NOMO-1 (cell line): ENCODE measurements around the gene MUL1.
"Not testable (repeated sequence)": the region's sequence is repeated elsewhere in the genome, so short reads cannot be mapped to it uniquely, and the experiment has no call there.

Source experiments
- DNase-seq, 2 experiments: peaks; one replicate each; lab custom pipeline; 2025; ENCODE audit not compliant: unreplicated experiment in 2 of 2; lab: John Stamatoyannopoulos, UW

Gene MUL1

GRCh38 chr1:20519609-20520262, 11.8 kb upstream of the MUL1 start:
- not testable (repeated sequence) for DNase-seq

DNA sequence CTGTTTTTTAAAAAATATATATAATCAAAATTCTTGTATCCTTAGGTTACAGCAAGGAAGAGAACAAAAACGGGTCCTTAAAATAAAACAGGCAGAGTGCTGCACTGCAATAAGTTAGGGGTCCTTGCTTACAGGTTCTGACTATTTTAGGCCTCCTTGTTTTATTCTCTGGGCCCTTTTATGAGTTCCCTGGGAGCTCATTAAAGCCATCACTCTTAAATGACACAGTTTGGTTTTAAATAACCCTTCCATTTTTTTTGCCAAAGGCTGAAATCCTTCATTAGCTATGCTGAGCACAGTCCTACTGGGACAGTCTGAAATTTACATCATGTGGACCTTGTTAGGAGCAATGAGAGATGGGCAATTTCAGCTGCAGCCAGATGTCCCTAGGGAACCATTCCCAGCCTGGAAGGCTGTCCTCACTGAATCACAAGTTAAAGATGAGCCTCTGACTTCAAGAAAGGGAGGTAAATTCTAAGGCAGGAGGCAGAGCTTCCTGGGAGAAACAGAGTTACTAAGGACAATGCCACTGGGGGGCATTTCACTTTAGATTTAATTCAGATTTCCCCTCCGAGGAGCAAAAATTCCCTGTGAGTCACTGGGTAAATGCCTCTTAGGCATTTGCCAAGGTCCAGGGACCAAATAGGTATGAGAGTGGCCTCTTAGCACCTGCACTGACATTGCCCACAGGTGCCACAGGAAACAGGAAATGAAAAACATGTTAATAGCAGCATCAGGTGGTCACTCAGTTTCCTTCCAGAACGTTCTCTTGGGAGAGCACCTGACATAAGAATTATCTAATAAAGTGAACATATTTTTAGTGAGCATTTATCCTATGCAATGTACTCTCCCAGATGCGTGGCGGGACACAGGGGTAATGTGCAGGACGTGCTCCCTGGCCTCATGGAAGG, 3.8 kb upstream of the MUL1 start:
- DNase-seq = no peak

DNA sequence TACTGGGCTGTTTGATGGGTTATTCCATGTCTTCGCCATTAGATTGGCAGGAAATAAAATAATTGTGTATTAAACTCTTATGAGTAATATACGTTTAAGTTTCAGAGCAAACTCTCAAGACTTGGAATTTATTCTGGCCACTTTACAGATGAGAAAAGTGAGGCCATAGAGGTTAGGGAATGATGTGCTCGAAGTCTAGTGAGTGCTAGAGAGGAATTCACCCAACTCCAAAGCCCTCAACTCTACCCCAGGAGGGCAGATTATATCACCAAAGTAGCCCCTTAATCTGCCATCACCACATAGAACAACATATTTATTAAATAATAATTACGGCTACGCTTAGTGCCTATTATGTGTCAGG, 440 bp upstream of the MUL1 start:
- no peak for DNase-seq

DNA sequence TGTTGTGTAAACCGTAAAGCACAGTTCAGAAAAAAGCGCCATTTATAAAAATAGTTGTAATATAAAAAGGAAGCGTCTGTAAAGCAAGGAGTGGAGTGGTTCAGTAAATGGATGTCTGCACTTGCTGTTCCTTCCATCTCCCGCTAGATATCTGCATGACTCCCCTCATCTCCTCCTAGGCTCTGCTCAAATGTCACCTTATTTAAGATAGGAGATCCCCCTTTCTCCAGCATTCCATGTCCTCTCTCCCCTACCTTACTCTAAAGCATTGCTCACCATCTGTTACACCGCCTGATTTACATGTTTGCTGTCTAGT, 745 bp downstream of the MUL1 start:
- DNase-seq = no peak

- no peak for DNase-seq
Measured at GRCh38 chr1:20505488-20505887, 2.5 kb downstream of the MUL1 start.

DNA sequence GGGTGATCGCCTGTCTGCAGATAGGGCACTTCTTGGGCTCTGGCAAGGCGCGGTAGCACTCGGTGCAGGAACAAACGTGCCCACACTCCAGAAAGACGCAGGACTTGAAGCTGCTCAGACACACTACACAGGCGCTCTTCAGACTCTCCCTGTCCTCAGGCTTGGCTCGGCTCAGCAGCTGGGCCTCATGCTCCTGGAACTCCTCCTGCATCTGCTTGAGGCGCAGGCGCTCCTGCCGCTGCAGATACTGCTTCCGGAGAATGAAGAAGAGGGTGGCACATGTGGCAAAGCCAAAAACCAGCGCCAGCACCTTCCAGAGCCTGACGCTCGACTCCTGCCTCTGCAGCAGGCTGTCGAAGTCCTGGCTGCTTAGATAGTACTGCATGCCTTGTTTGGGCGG, 7.2 kb downstream of the MUL1 start:
- DNase-seq = no peak

DNA sequence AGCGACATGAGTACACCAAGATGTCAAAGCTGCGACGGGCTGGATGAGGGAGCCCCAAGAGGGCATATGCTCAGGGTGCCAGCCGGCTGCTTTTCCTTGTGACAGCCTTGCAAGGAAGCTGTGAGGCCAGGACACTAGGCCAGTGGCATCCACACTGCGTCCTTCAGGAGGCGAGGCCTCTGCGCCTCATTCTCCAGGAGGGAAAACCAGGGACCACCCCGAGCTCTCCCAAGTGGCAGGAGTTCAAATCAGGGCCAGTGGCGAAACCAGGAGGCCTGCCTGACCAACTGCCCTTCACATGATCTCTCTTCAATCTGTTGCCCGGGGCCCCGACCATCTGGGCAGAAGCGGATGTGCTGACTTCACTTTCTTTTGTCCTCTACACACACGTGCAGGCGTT, 8.2 kb downstream of the MUL1 start:
- DNase-seq = no peak

- DNase-seq = no peak
Measured at GRCh38 chr1:20499105-20499504, 8.8 kb downstream of the MUL1 start.

GRCh38 chr1:20498116-20498515, 9.8 kb downstream of the MUL1 start:
- DNase-seq = no peak

GRCh38 chr1:20497506-20497905, 10.4 kb downstream of the MUL1 start:
- peak in 1 of 2 experiments; percentile 14 for DNase-seq

DNA sequence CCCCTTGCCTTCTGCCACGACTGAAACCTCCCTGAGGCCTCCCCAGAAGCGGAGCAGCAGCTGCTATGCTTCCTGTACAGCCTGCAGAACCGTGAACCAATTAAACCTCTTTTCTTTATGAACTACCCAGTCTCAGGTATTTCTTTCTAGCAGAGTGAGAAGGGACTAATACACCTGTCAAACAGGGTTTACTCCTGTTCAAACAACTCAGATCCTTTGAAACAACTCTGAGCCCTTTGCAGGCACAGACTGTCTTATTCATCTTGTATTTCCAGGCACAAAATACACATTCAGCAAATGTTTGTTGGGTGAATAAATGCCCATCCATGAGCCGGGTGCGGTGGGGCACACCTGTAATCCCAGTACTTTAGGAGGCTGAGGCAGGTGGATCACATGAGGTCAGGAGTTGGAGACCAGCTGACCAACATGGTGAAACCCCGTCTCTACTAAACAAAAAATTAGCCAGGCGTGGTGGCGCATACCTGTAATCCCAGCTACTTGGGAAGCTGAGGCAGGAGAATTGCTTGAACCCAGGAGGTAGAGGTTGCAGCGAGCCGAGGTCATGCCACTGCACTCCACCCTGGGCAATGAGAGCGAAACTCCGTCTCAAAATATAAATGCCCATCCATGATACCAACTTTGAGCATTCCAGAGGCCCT, 11.1 kb downstream of the MUL1 start:
- DNase-seq = not testable (repeated sequence)

- no peak for DNase-seq
Measured at GRCh38 chr1:20496241-20496661, 11.7 kb downstream of the MUL1 start.

DNA sequence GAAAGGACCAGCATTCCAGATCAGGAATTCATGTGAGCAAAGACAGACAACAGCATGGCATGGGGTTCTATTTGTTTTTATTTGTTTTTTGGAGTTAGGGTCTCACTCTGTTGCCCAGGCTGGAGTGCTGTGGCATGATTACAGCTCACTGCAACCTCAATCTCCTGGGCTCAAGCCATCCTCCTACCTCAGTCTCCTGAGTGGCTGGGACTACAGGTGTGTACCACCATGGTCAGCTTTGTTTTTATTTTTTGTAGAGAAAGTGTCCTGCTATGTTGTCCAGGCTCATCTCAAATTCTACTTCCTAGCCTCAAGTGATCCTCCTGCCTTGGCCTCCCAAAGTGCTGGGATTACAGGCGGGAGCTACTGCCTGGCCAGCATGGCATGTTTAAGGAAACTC, 12.3 kb downstream of the MUL1 start:
- DNase-seq = no peak

DNA sequence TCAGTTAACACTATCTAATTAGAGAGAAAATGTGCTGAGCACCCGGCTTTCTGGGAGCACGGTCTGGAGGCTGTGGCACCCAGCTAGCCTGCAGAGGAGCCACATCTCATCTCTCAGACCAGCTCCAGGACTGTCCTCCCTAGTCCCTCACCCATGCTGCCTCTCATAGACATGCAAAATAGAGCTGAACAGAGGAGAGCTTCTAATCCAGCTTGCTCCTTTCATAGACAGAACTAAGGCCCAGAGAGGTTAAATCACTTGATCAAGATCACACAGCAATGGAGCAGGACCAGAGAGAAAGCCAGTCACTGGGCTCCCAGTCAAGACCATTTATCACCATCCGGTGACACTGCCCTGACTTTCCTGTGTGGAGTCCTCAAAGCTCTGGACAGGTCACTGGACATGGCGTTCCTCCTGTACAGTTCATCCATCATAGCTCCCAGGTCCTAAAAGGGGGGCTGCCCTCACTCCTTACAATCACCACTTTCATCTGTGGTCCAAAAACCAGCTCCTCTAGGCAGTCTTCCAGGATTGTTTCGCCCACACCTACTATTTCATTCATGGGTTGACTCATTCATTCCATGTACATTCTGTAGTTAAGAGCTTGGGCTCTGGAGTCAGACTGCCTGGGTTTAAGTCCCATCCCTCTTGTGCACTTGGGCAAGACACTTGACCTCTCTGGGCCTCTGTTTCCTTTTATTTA, 13.2 kb downstream of the MUL1 start:
- no peak for DNase-seq

GRCh38 chr1:20493839-20494608, 13.9 kb downstream of the MUL1 start:
- DNase-seq = peak; percentile 73 to 82

GRCh38 chr1:20493309-20493708, 14.6 kb downstream of the MUL1 start:
- peak in 1 of 2 experiments; percentile 48 for DNase-seq

GRCh38 chr1:20492751-20493150, 15.2 kb downstream of the MUL1 start:
- no peak for DNase-seq

DNA sequence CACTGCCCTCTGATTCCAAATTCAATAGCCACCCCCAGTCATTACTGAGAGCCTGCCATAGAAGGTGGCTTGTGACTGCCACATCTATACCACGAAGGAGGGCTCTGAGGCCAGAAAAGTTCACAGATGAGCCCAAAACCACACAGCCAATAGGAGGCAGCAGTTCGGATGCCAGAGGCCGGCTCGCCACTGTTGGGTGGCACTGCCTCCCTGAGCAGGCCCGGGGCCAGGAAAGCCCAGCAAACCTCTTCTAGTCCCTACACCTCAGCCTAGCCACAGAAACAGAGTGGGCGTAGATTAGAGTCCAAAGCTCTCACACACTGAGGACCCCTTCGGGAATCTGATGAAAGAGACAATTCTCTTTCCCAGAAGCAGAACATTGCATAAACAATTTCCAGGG, 16.1 kb downstream of the MUL1 start:
- no peak for DNase-seq

DNA sequence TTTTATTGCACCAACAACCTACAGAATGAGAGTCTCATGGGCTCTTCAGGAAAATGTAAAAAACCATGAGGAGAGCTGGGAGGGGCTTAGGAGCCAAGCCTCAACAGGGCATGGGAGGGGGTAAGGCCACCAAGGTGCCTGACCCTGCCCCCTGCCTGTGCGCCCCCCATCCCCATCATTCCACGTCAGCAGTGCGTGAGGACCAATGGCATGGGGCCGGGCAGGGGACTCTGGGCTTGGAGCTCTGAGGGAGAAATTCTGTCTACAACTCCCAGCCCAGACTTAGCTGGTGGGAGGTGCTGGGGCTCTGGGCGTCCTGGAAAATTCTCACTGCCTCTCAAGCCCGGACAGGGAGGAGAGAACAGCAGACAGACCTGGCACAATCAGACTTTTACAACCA, 16.8 kb downstream of the MUL1 start:
- DNase-seq = no peak

GRCh38 chr1:20487236-20487590, 20.7 kb downstream of the MUL1 start:
- DNase-seq = no peak
